Osteoblast (primary cell): ENCODE results near the gene GALNT10. TPM values are rescaled to one million over a fixed set of nuclear protein-coding genes. Genes with fewer than 3 reads are reported as not detected.

ENCODE experiments used
- DNase-seq: peaks from one replicate; pipeline ENCODE4 v3.0.0; 2011; ENCODE audit warnings: low spot score, mixed read lengths; ENCODE audit not compliant: insufficient read length; ENCODE audit errors: missing footprints
- H2AFZ ChIP-seq: 2 replicates; pipeline ENCODE4 v1.6.0; 2011; ENCODE audit warnings: mild to moderate bottlenecking, low read length
- H3K27ac ChIP-seq: 2 replicates; pipeline ENCODE4 v1.5.1; 2011; ENCODE audit warnings: mild to moderate bottlenecking, low read depth, low read length, moderate library complexity
- H3K27me3 ChIP-seq: 2 replicates; pipeline ENCODE4 v1.6.0; 2012; ENCODE audit warnings: mild to moderate bottlenecking, control low read depth, inconsistent platforms, low read length, moderate library complexity; ENCODE audit not compliant: insufficient read depth
- H3K36me3 ChIP-seq: 2 replicates; pipeline ENCODE4 v1.5.1; 2011; ENCODE audit warnings: mild to moderate bottlenecking, low read length, control low read depth, moderate library complexity; ENCODE audit not compliant: insufficient read depth
- H3K4me1 ChIP-seq: 2 replicates; pipeline ENCODE4 v1.5.1; 2011; ENCODE audit warnings: mild to moderate bottlenecking, low read length, control low read depth, moderate library complexity; ENCODE audit not compliant: insufficient read depth
- H3K4me2 ChIP-seq: 2 replicates; pipeline ENCODE4 v1.6.0; 2011; ENCODE audit warnings: mild to moderate bottlenecking, low read length; ENCODE audit not compliant: insufficient read depth
- H3K4me3 ChIP-seq: fragments of 200-600 bp; sonication (generic); 3 replicates; pipeline ENCODE4 v1.5.1; 2012; ENCODE audit warnings: mild to moderate bottlenecking, low read length, inconsistent platforms; ENCODE audit not compliant: insufficient read depth
- H3K79me2 ChIP-seq: 2 replicates; pipeline ENCODE4 v1.6.0; 2012; ENCODE audit warnings: mild to moderate bottlenecking, low read length, control low read depth, inconsistent platforms; ENCODE audit not compliant: insufficient read depth
- H3K9me3 ChIP-seq: 2 replicates; pipeline ENCODE4 v1.5.1; 2011; ENCODE audit warnings: low read depth, low read length, control low read depth
- H4K20me1 ChIP-seq: 2 replicates; pipeline ENCODE4 v1.6.0; 2012; ENCODE audit warnings: mild to moderate bottlenecking, low read length, control low read depth; ENCODE audit not compliant: insufficient read depth
- CTCF ChIP-seq: IDR thresholded peaks from 2 replicates; pipeline ENCODE4 v1.5.1; 2011; ENCODE audit warnings: mild to moderate bottlenecking, low read depth, low read length, moderate library complexity; ENCODE audit errors: extremely low read depth
- total RNA-seq: library from RNA; depleted of rRNA; stranded (reverse); fragments of >200 nt; gene quantifications from 2 replicates; pipeline ENCODE4 v1.2.3, GENCODE V29; 2012

The GALNT10 gene
- total RNA-seq, 1 donor, result 62.2 TPM

- peaks cover 7% of the 10 kb centered on the region for H3K4me1 ChIP-seq
- H3K36me3 ChIP-seq, result no peaks in the 10 kb centered on the region
- no peak for DNase-seq
- H3K9me3 ChIP-seq, result no peaks in the 10 kb centered on the region
- H3K4me2 ChIP-seq, result no peak overlapping the region
- no peaks in the 10 kb centered on the region for H3K79me2 ChIP-seq
- H4K20me1 ChIP-seq, result no peaks in the 10 kb centered on the region
- H3K27ac ChIP-seq, result no peak overlapping the region
- no peak overlapping the region for H3K4me3 ChIP-seq
- no peak overlapping the region for H2AFZ ChIP-seq
- H3K27me3 ChIP-seq, result no peaks in the 10 kb centered on the region
- TF ChIP-seq CTCF, result no peak
These were observed 11.9 kb upstream of the GALNT10 start for GRCh38 chr5:154178661-154179060.

GRCh38 chr5:154179846-154180710 lies 10.5 kb upstream of the GALNT10 start:
- Histone ChIP-seq H3K27me3 (no peaks in the 10 kb centered on the region), H3K4me3 (no peak overlapping the region), H3K79me2 (no peaks in the 10 kb centered on the region), H3K9me3 (no peaks in the 10 kb centered on the region), H2AFZ (no peak overlapping the region), H3K4me2 (no peak overlapping the region), H3K36me3 (no peaks in the 10 kb centered on the region), H3K4me1 (peaks cover 7% of the 10 kb centered on the region), H4K20me1 (no peaks in the 10 kb centered on the region), H3K27ac (no peak overlapping the region)
- peak; percentile 83 for TF ChIP-seq CTCF
- peak; percentile 66 for DNase-seq

- Histone ChIP-seq H2AFZ (no peak overlapping the region), H4K20me1 (no peaks in the 10 kb centered on the region), H3K27me3 (no peaks in the 10 kb centered on the region), H3K9me3 (no peaks in the 10 kb centered on the region), H3K36me3 (no peaks in the 10 kb centered on the region), H3K4me1 (peaks cover 6% of the 10 kb centered on the region), H3K79me2 (no peaks in the 10 kb centered on the region), H3K27ac (no peak overlapping the region), H3K4me3 (no peak overlapping the region), H3K4me2 (no peak overlapping the region)
- TF ChIP-seq CTCF, result no peak
- DNase-seq, result no peak
These were observed 9.4 kb upstream of the GALNT10 start for GRCh38 chr5:154181161-154181560.

- TF ChIP-seq CTCF, result no peak
- H3K79me2 ChIP-seq, result peaks cover 22% of the 10 kb centered on the region
- H2AFZ ChIP-seq, result peak overlapping the region; percentile 94
- H3K4me2 ChIP-seq, result peak overlapping the region; percentile 98
- H3K27ac ChIP-seq, result no peak overlapping the region
- DNase-seq, result peak; percentile 90
- H4K20me1 ChIP-seq, result peaks cover 23% of the 10 kb centered on the region
- no peaks in the 10 kb centered on the region for H3K36me3 ChIP-seq
- H3K4me1 ChIP-seq, result peaks cover 38% of the 10 kb centered on the region
- H3K4me3 ChIP-seq, result peak overlapping the region; percentile 82
- no peaks in the 10 kb centered on the region for H3K9me3 ChIP-seq
- no peaks in the 10 kb centered on the region for H3K27me3 ChIP-seq
These were observed 1.2 kb upstream of the GALNT10 start for GRCh38 chr5:154189256-154189818.
